Measurements from ENCODE around the gene CLEC9A. TPM values are rescaled to one million over a fixed set of nuclear protein-coding genes. Genes with fewer than 3 reads are reported as not detected.
A peak's percentile ranks its signal among the peaks of the same experiment; 100 is the strongest.

Gene CLEC9A
- polyA plus RNA-seq, 1 experiment = not detected

DNA sequence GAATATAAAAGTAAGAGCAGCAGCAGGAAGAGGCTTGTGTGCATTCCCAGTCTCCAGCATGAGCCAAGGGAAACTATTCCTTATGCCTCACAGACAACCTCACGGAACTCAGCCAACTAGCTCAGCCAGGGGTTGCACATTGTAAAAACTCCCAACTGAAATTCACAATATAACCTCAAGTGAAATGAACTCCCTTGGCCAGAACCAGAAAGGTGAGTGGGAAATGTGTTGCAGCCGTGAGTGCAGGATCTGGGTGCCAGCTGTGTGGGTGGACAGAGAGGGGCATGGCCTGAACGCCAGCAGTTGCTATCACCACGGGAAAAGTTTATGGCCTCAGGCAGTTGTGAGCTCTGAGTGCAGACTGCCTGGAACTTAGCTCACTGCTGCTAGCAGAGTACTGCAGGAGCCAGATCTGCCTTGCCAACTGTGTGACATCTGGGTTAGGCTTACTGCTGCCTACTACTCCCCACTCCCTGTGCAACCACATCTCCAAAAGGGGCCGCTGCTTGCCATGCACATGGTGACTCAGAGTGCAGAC is 70.6 kb downstream of the CLEC9A start:
- ChIA-PET CTCF (interaction anchor here (1.0 to 1.8 kb wide), 3 partner anchors 11 to 67 kb away, joined by 4 to 8 read pairs (median 4); no protein-coding TSS in a partner anchor), POLR2A (no interaction called here)
- H3K36me3 ChIP-seq (ENCODE audit: control insufficient read depth, insufficient read depth, low read length) = no peaks in the 10 kb centered on the region
- peak; percentile 73 for DNase-seq (ENCODE audit: low read depth)
- no peaks in the 10 kb centered on the region for H3K27me3 ChIP-seq (ENCODE audit: control insufficient read depth, insufficient read depth, low read length)
- TF ChIP-seq, protein P1, sequence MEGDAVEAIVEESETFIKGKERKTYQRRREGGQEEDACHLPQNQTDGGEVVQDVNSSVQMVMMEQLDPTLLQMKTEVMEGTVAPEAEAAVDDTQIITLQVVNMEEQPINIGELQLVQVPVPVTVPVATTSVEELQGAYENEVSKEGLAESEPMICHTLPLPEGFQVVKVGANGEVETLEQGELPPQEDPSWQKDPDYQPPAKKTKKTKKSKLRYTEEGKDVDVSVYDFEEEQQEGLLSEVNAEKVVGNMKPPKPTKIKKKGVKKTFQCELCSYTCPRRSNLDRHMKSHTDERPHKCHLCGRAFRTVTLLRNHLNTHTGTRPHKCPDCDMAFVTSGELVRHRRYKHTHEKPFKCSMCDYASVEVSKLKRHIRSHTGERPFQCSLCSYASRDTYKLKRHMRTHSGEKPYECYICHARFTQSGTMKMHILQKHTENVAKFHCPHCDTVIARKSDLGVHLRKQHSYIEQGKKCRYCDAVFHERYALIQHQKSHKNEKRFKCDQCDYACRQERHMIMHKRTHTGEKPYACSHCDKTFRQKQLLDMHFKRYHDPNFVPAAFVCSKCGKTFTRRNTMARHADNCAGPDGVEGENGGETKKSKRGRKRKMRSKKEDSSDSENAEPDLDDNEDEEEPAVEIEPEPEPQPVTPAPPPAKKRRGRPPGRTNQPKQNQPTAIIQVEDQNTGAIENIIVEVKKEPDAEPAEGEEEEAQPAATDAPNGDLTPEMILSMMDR (IDR thresholded peaks at IDR 0.05; ENCODE audit: insufficient read depth, low read depth, low read length) = no peak
- no peak overlapping the region for H3K4me3 ChIP-seq (ENCODE audit: low read depth, low read length)

DNA sequence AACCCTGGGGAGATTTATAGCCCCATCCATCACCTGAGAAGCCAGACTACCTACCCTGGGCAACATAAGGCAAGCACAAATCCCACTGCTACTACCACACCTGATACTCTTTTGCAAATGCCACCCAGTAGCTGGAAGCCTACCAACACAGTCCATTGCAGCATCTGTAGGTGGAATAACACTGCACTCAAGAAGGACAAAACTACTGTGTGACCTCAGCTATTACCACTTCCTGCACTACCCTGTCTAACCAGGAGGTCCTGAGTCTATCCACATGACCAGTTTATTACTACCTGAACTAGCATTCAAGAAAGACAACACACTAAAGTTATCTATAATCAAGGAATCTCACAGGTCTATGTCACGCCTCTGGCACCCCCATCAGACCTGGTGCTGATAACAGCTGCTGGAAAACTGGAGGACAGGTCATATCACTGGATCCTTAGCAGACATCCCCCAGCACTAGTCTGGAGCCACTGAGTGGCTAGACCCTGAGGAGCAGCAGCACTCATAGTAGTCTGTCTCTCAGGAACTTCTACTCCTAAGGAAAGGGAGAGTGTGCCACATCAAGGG is 71.3 kb downstream of the CLEC9A start:
- H3K36me3 ChIP-seq (ENCODE audit: control insufficient read depth, insufficient read depth, low read length) = no peaks in the 10 kb centered on the region
- ChIA-PET CTCF (interaction anchor here (1.0 to 1.8 kb wide), 4 partner anchors 10 to 67 kb away, joined by 4 to 8 read pairs (median 4); no protein-coding TSS in a partner anchor), POLR2A (no interaction called here)
- no peaks in the 10 kb centered on the region for H3K27me3 ChIP-seq (ENCODE audit: control insufficient read depth, insufficient read depth, low read length)
- no peak overlapping the region for H3K4me3 ChIP-seq (ENCODE audit: low read depth, low read length)
- TF ChIP-seq, protein P1 (IDR thresholded peaks at IDR 0.05; ENCODE audit: insufficient read depth, low read depth, low read length) = no peak
- DNase-seq (ENCODE audit: low read depth) = no peak

DNA sequence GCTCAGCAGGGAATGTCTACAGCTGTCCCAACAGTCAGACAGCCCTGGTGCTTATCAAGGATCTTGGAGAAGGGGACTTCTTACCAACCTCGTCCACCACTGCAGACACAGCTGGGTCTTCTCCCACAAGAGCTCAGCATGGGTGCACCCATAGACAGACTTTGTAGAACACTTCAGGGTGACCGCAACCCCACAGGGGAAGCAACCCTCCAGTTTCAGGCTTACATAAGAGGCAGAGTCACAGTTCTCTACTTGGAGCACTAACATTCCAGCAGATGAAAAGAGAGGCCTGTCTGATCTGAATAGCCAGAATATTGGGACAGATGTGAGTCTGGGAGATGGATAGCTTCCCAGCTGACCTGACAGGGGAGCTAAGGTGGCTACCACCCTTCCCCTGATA is 71.8 kb downstream of the CLEC9A start:
- ChIA-PET POLR2A (no interaction called here), CTCF (interaction anchor here (0.9 to 1.3 kb wide), 3 partner anchors 9 to 35 kb away, joined by 3 to 4 read pairs (median 3); no protein-coding TSS in a partner anchor)
- TF ChIP-seq, protein P1 (IDR thresholded peaks at IDR 0.05; ENCODE audit: insufficient read depth, low read depth, low read length) = no peak
- H3K36me3 ChIP-seq (ENCODE audit: control insufficient read depth, insufficient read depth, low read length) = no peaks in the 10 kb centered on the region
- H3K4me3 ChIP-seq (ENCODE audit: low read depth, low read length) = no peak overlapping the region
- no peak for DNase-seq (ENCODE audit: low read depth)
- H3K27me3 ChIP-seq (ENCODE audit: control insufficient read depth, insufficient read depth, low read length) = no peaks in the 10 kb centered on the region

DNA sequence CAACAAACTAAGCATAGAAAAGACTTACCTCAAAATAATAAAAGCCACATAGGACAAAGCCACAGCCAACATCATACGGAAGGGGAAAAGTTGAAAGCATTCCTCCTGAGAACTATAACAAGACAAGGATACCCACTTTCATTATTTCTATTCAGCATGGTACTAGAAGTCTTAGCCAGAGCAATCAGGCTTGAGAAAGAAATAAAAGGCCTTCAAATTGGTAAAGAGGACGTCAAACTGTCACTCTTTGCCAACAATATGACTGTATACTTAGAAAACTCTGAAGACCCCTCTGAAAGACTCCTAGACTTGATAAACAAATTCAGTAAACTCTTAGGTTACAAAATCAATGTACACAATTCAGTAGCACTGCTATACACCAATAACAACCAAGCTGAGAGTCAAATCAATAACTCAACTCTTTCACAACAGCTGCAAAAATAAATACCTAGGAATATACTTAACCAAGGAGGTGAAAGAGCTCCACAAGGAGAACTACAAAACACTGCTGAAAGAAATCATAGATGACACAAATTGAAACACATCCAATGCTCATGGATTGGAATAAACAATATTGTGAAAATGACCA is 79.9 kb downstream of the CLEC9A start:
- TF ChIP-seq, protein P1 (IDR thresholded peaks at IDR 0.05; ENCODE audit: insufficient read depth, low read depth, low read length) = no peak
- ChIA-PET POLR2A (no interaction called here), CTCF (no interaction called here)
- no peaks in the 10 kb centered on the region for H3K27me3 ChIP-seq (ENCODE audit: control insufficient read depth, insufficient read depth, low read length)
- no peak overlapping the region for H3K4me3 ChIP-seq (ENCODE audit: low read depth, low read length)
- DNase-seq (ENCODE audit: low read depth) = no peak
- no peaks in the 10 kb centered on the region for H3K36me3 ChIP-seq (ENCODE audit: control insufficient read depth, insufficient read depth, low read length)

DNA sequence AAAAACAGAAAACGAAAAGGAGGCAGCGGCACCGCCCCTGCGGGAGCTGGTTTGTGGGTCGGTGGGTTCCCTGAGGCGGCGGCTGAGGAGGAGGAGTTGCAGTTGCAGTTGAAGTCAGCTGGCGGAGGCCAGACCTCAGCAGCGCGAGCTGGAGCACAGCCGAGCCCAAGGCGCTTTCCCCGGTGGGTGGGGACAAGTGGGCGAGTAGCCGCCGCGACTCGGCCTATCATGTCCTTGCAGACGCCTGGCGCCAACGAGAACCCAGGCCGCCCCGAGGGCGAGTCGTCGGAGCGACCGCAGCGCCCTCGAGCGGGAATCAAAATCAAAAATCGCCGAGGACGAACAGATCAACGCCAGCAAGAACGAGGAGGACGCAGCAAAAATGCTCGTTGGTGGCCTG is 81.0 kb downstream of the CLEC9A start:
- no peaks in the 10 kb centered on the region for H3K27me3 ChIP-seq (ENCODE audit: control insufficient read depth, insufficient read depth, low read length)
- CTCF ChIA-PET = interaction anchor here (0.7 kb wide), 1 partner anchor 9 kb away, joined by 3 read pairs; no protein-coding TSS in a partner anchor
- DNase-seq (ENCODE audit: low read depth) = no peak
- POLR2A ChIA-PET = no interaction called here
- no peaks in the 10 kb centered on the region for H3K36me3 ChIP-seq (ENCODE audit: control insufficient read depth, insufficient read depth, low read length)
- TF ChIP-seq, protein P1 (IDR thresholded peaks at IDR 0.05; ENCODE audit: insufficient read depth, low read depth, low read length) = no peak
- H3K4me3 ChIP-seq (ENCODE audit: low read depth, low read length) = no peak overlapping the region

All from BJ (cell line).